PFSK-1 (cell line): ENCODE measurements around the gene TPD52L2.

Experiments used
- FOXP2 ChIP-seq: optimal IDR thresholded peaks from 2 replicates; pipeline ENCODE3; 2011; ENCODE audit warnings: borderline replicate concordance, control low read depth, inconsistent platforms; ENCODE audit not compliant: insufficient read depth; ENCODE audit errors: extremely low read length, extremely low read depth
- TF ChIP-seq, protein P1 (sequence below), 2 experiments: IDR thresholded peaks; 2 replicates each; pipeline versions ENCODE4 v1.6.1 to v1.8.0; 2011 to 2012; ENCODE audit warnings: low read depth in 2 of 2, low read length in 2 of 2, control low read depth in 1 of 2, inconsistent platforms in 1 of 2, mild to moderate bottlenecking in 1 of 2, moderate library complexity in 1 of 2; ENCODE audit not compliant: insufficient read depth in 1 of 2

DNA sequence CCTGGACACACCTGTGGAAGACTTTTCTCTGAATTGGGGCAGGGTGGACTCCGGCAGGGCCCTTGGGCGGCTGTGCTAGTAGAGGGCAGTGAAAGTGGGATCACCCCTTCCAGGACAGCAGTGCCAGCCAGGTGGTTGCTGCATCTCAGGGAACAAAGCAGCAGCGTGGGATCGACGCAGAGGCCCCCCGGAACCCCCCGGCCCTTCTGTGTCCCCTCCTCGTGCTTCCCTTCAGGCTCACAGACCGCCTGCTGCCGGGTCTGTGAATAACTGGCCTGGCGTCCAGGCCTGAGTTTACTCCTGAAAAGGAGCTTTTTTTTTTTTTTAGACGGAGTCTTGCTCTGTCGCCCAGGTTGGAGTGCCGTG, 21.0 kb downstream of the TPD52L2 start:
- no peak for TF ChIP-seq FOXP2
- TF ChIP-seq, protein P1, sequence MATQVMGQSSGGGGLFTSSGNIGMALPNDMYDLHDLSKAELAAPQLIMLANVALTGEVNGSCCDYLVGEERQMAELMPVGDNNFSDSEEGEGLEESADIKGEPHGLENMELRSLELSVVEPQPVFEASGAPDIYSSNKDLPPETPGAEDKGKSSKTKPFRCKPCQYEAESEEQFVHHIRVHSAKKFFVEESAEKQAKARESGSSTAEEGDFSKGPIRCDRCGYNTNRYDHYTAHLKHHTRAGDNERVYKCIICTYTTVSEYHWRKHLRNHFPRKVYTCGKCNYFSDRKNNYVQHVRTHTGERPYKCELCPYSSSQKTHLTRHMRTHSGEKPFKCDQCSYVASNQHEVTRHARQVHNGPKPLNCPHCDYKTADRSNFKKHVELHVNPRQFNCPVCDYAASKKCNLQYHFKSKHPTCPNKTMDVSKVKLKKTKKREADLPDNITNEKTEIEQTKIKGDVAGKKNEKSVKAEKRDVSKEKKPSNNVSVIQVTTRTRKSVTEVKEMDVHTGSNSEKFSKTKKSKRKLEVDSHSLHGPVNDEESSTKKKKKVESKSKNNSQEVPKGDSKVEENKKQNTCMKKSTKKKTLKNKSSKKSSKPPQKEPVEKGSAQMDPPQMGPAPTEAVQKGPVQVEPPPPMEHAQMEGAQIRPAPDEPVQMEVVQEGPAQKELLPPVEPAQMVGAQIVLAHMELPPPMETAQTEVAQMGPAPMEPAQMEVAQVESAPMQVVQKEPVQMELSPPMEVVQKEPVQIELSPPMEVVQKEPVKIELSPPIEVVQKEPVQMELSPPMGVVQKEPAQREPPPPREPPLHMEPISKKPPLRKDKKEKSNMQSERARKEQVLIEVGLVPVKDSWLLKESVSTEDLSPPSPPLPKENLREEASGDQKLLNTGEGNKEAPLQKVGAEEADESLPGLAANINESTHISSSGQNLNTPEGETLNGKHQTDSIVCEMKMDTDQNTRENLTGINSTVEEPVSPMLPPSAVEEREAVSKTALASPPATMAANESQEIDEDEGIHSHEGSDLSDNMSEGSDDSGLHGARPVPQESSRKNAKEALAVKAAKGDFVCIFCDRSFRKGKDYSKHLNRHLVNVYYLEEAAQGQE (IDR thresholded peaks at IDR 0.05; ENCODE audit: insufficient read depth in 1 of 2, low read depth in 2 of 2, low read length in 2 of 2) = no peak
